Activated naive CD4-positive, alpha-beta T cell (primary cell): ENCODE data around the gene DPPA3.
"Not testable (repeated sequence)": the region's sequence is repeated elsewhere in the genome, so short reads cannot be mapped to it uniquely, and the experiment has no call there.

Source experiments
- DNase-seq, 4 experiments: peaks; one replicate each; lab custom pipeline; 2025; lab: John Stamatoyannopoulos, UW

Gene DPPA3

DNA sequence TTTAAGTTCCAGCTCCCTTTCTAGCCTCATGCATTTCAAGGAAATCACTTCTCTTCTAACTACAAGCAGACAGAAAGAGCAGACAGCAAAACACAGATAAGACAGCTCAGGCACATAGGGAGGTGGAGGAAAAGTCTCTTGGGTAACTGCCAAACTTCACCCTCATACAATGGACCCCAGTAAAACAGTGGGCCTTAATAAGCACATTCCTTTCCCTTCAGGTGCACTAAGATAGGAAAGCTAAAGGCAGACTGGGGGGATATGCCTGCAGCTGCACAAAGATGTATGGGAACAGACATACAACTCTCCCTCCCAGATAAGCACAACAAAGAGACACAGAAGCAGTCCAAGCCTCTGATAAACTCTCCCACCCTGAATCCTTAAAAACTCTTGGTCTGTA is 19.8 kb downstream of the DPPA3 start:
- DNase-seq = not testable (repeated sequence)

DNA sequence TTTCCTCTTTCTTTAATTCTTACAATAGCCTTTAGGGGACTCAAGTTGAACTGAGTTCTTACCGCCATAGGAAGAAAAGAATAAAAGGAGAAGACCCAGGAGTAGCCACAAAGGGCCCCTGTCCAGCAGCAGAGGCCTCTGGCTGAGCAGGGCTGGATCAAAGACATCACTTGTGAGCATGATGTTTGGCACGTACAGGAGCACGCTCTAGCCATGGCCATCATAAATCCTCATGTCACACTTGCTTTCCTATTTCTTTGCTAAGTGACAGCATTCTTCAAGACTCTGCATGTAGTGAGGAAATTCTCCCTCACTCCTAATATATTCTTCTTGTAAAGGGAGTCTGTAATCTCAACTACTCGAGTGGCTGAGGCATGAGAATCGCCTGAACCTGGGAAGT is 20.3 kb downstream of the DPPA3 start:
- no peak for DNase-seq

DNA sequence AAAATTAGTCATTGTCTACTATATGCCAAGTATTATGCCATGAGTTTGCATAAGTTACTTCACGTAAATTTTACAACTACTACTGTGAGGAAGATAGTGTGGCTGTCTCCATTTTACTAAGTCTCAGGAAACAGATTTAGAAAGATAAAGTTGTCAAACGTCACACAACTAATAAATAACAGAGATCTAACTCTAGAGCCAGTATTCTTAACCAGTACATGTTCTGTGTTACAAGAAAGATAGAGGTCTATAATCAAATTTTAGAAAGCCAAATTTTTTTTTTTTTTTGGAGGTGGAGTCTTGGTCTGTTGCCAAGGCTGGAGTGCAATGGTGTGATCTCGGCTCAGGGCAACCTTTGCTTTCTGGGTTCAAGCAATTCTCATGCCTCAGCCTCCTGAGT is 21.8 kb downstream of the DPPA3 start:
- DNase-seq = no peak

DNA sequence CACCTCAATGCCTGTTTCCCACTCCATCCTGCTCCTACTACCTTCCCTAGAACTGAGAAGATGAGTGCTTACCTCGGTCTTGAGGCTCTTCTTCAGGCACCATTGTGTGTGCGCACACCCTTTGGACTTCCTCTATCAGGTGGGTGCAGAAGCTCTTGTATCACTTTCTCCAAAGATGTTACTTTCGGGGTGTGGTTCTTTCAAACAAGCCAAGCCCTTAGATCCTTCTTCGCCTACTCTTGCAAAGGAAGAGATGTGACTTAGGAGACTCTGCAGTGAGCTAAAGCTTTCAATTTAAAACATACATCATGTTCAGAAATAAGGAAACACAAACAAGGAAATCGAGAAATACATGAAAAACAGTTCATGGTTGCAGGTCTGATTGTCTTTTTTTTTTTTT is 36.0 kb downstream of the DPPA3 start, which contains the start of gene CLEC4C:
CLEC4C (minus strand) TSS at position 130 of the 400 bp plus-strand sequence; CDS start at position 103, 27 bp downstream.
- DNase-seq = no peak

DNA sequence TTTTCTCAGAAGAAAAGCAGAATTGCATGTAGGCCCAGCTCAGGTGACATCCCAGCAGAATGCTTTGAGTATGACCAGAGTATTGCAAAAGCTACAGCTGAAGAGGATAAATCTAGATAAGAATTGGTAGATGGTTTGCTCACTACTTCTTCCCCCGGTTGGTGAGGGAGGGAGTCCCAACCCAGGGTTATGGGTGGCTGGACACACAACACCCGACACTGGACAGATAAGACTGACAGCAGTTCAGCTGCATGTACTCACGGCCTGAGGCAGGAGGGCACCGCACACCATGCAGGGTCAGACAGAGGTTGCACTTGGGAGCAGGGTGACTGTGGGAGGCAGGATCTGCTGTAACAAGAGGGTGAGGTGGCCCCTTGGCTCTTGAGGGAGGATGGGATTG is 37.6 kb downstream of the DPPA3 start:
- no peak for DNase-seq

DNA sequence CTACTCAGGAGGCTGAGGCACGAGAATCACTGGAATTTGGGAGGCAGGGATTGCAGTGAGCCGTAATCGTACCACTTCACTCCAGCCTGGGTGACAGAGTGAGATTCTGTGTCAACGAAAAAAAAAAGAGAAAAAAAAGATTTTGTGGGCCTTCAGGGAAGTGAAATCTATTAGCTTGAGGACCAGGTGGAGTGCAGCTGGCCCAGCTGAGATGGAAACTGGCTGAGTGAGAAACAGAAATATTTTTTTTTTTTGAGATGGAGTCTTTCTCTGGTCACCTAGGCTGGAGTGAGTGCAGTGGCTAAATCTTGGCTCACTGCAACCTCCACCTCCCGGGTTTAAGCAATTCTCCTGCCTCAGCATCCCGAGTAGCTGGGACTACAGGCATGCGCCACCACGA is 38.2 kb downstream of the DPPA3 start:
- no peak for DNase-seq

DNA sequence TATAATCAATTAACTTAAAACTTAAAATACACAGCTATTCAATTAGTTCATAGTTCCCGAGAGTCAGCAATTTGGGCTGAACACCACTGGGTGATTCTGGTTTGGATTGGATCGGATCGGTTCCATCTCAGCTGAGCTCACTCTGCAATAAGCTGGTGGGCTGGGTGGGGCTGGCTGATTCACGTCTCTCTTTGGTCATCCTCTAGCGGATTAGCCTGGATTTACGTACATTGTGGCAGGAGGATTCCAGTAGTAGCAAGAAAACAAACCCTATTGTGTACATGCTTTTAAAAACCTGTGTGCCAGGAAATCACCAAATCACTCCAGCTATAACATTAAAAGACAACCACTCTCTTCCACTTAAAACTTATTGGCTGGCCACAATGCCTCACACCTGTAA is 39.1 kb downstream of the DPPA3 start:
- no peak for DNase-seq

DNA sequence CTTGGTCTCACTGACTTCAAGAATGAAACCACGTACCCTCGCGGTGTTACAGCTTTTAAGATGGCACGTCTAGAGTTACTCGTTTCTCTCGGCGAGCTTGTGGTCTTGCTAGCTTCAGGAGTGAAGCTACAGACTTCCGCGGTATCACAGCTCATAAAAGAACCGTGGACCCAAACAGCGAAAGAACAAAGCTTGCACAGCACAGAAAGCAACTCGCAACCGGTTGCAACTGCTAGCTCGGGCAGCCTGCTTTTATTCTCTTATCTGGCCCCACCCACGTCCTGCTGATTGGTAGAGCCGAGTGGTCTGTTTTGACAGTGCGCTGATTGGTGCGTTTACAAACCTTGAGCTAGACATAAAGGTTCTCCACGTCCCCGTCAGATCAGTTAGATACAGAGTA is 40.2 kb downstream of the DPPA3 start:
- DNase-seq = no peak

DNA sequence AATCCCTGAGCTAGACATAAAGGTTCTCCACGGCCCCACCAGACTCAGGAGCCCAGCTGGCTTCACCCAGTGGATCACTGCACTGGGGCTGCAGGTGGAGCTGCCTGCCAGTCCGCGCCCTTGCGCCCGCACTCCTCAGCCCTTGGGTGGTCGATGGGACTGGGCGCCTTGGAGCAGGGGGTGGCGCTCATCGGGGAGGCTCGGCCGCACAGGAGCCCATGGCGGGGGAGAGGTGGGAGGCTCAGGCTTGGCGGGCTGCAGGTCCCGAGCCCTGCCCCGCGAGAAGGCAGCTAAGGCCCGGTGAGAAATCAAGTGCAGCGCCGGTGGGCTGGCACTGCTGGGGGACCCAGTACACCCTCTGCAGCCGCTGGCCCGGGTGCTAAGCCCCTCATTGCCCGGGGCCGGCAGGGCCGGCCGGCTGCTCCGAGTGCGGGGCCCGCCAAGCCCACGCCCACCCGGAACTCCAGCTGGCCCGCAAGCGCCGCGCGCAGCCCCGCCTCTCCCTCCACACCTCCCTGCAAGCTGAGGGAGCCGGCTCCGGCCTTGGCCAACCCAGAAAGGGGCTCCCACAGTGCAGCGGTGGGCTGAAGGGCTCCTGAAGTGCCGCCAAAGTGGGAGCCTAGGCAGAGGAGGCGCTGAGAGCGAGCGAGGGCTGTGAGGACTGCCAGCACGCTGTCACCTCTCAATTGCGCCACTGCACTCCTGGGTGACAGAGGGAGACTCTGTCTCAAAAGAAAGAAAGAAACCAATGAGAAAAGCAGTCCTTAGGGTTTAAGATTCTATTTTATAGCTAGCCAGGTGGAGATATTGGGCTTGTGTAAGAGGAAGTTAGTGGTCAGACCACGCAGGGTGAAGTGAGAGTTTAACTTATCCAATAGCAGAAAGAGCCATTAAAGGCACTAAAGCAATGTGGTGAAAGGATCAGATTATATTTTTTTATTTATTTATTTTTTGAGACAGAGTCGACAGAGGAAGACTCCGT is 41.0 kb downstream of the DPPA3 start:
- not testable (repeated sequence) for DNase-seq

DNA sequence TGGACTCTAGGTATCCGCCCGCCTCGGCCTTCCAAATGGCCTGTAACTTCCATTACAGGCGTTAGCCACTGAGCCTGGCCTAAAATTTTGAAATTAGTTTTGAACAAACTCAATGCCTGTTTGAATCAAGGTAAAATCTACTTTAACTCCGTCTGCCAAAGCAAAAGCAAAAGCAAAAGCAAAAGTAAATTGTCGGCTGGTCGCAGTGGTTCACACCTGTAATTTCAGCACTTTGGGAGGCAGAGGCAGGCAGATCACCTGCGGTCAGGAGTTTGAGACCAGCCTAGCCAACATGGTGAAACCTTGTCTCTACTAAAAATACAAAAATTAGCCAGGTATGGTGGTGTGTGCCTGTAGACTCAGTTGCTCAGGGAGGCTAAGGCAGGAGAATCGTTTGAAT is 44.4 kb downstream of the DPPA3 start:
- DNase-seq = not testable (repeated sequence)

DNA sequence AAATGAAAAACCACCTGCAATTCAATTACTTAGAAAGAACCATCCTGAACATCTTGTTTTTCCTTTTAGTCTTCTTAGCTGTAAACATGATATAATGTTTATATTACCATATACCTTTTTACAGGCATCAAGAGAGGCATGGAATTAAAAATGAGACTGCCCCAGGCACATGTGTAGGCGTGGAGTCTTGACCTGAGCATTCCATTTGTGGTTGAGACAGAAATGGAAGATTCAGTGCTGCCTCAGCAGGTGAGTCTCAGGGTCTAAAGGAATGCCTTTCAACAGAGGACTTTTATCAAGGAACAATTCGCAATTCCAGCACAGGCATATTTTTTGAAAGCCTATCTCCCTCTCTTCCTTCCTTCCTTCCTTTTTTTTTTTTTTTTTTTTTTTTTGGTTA is 45.8 kb downstream of the DPPA3 start:
- no peak for DNase-seq

DNA sequence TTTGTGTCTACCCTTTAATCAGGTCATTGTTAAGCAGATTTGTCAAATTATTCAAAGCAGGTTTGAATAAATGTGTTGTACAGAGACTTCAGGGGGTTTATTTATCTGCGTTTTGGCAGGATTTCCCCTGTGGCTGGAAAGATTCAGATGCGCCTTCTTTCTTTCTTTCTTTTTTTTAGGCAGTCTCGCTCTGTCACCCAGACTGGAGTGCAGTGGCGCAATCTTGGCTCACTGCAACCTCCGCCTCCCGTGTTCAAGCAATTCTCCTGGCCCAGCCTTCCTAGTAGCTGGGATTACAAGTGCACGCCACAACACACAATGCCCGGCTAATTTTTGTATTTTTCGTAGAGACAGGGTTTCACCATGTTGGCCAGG is 47.5 kb downstream of the DPPA3 start:
- no peak for DNase-seq
